GM19324 (cell line): ENCODE results near the gene FOLR3.
"Not testable (repeated sequence)": the region's sequence is repeated elsewhere in the genome, so short reads cannot be mapped to it uniquely, and the experiment has no call there.

Experiments used
- ATAC-seq: cut with Tn5 transposase; IDR thresholded peaks from one replicate; pipeline ENCODE4 v1.9.1; 2021; ENCODE audit warnings: mild to moderate bottlenecking, moderate library complexity; ENCODE audit not compliant: unreplicated experiment, low FRiP score

The FOLR3 gene

GRCh38 chr11:72135473-72135872, at the start of gene FOLR3:
FOLR3 (plus strand) TSS chr11:72135725; CDS start chr11:72135953, 228 bp downstream.
- ATAC-seq: not testable (repeated sequence)

DNA sequence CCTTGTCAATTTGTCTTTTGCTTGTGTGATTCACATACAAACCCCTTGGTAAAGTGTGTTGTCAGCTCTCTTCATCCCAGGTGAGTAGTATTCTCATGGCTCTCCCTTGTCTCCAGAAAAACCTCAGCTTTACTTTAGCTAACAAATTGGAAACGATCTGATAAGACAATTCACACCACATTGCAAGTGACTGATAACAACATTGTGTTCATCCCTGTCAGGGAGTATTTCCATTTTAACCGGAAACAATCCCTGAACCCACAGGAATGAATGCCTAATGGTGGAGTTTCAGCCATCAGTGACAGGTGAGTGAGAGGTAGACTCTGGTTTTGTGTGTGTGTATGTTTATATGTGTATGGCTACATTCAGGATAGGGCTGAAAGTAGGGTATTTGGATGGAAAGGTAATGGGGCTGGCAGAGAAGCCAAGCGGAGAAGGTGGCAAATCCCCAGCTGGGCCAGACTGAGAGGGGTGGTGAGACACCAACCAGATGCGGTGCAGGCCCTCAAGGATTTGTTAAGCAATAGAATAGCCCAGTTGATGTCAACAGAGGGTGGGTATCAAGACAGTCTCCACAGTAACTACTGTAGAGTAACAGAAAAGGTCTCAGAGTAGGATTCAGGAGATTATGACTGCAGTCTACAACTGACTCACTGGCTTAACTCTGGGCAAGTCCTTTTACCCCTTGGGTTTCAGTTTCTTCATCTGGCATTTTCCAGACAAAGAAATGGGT, 47.3 kb upstream of the FOLR3 start:
- ATAC-seq: no peak

- no peak for ATAC-seq
Observed at GRCh38 chr11:72091292-72091691, 44.2 kb upstream of the FOLR3 start.

DNA sequence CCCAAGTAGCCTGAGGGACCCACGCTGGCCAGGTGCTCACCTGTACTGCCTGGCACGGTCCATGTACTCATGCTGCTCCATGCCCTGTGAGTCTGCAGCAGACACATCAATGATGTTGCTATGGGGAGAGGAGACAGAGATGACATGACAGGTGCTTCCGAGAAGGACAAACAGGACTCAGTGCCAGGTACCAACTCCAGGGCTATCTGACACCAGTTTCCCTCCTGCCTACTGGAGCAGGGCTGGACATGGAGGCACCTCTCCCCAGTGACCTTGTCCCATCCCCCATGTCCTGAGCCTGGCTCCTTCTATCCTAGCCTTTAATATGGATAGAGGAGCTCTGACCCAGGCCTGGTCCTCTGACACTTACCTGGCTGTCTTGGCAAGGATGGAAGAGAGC, 36.8 kb upstream of the FOLR3 start:
- no peak for ATAC-seq

GRCh38 chr11:72100009-72100408, 35.5 kb upstream of the FOLR3 start:
- ATAC-seq: no peak

- no peak for ATAC-seq
Observed at GRCh38 chr11:72100462-72100861, 35.1 kb upstream of the FOLR3 start.

DNA sequence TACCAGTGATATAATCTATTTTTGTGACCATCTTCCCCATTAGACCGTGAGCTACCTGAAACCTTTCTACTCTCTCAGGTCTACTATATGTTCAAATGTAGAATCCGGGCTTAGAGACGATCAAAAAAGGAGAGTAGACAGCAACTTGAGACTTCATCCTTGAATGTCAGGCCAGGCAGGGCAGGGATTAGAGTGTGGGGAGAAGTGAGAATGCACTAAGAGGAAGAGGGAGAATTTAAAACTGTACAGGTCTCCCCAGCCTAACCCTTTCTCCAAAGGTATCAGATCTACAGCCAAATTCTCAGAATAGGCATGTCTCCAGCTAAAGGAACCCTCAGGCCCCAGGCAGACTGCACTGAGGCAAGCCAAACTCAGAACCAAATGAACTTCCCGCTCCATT, 33.4 kb upstream of the FOLR3 start:
- ATAC-seq: no peak

DNA sequence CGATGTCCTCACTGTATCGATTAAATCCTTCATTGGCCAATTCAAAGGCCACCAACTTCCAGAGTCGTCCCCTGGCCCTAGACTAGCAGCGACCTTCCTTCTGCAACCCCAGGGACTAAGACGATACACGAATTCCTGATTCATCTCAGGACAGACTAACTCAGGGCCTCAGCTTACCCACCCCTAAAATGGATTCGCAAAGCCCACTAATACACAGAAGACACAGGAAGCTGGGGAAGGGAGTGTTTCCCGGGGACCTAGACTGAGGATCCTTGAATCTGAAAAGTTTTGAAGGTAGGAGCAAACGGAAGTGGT, 32.9 kb upstream of the FOLR3 start:
- no peak for ATAC-seq

- ATAC-seq: peak; percentile 92
Observed at GRCh38 chr11:72102946-72103753, 32.4 kb upstream of the FOLR3 start, which contains the start of gene LAMTOR1. LAMTOR1 (minus strand) TSS chr11:72103297; CDS start chr11:72103224, 73 bp downstream.

DNA sequence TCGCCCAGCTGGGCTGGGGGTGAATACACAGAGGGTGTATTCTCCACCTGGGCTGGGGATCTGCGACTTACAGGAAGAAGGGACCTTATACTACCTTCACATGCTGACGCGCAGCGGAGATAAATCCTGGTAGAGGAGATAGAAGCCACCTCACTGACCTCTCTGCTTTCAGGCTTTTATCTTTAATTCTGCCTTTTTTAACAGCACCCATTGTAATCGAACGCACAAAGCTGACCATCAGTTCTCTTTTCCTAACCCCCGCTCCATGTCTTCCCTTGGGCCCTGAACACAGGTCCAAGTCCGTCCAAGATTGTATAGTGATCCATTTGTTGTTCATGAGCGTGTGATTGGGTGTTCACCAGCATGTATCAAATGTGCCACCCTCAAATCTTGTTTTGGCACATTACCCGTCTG, 31.8 kb upstream of the FOLR3 start:
- ATAC-seq: no peak

GRCh38 chr11:72105888-72106287, 29.6 kb upstream of the FOLR3 start, which contains the start of gene TOMT:
TOMT (plus strand) TSS chr11:72105924; CDS start chr11:72105952, 28 bp downstream.
- ATAC-seq: no peak

GRCh38 chr11:72111300-72112142, 24.0 kb upstream of the FOLR3 start:
- ATAC-seq: peak; percentile 1

DNA sequence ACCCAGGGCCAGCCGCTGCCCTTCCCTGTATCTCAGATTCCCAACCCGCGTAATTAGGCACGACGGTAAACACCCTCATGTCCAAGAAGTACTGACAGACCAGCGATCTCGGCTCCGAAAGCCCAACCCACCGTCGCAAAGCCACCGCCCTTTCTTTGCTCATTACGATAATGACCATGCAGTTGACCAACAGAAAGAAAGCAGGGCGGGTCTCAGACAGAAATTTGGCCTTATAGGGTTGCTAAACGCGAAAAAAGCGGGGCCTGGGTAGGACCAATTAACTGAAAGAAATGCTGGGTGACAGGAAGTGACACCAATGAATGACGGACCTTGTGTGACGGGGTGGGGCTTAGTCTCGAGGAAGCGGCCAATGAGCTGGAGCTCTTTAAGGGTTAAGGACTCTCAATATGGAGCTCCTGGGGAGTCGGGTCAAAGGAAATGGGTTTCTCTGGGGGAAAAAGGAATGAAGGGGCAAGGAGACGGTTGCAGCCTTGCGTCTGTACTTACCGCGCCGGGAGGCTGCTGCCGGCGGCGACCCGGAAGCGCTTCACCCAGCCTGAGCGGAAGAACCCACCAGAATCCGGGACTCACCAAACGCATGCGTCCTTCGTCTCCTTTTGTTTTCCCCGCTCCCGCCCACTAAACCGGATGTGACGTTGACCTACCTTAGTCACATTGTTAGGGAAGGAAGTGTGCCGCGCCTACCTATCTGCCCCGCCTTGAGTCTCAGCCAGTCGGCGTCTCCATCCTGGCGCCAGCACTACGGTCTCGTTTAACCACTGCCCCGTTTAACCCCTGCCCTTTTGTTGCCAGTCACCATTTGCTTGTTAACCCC, 23.2 kb upstream of the FOLR3 start, which contains the start of gene ANAPC15:
TSS of gene ANAPC15 (minus strand) at position 553 of the 835 bp plus-strand sequence. CDS start 1,419 bp downstream, outside the sequence.
- ATAC-seq: peak; percentile 91

DNA sequence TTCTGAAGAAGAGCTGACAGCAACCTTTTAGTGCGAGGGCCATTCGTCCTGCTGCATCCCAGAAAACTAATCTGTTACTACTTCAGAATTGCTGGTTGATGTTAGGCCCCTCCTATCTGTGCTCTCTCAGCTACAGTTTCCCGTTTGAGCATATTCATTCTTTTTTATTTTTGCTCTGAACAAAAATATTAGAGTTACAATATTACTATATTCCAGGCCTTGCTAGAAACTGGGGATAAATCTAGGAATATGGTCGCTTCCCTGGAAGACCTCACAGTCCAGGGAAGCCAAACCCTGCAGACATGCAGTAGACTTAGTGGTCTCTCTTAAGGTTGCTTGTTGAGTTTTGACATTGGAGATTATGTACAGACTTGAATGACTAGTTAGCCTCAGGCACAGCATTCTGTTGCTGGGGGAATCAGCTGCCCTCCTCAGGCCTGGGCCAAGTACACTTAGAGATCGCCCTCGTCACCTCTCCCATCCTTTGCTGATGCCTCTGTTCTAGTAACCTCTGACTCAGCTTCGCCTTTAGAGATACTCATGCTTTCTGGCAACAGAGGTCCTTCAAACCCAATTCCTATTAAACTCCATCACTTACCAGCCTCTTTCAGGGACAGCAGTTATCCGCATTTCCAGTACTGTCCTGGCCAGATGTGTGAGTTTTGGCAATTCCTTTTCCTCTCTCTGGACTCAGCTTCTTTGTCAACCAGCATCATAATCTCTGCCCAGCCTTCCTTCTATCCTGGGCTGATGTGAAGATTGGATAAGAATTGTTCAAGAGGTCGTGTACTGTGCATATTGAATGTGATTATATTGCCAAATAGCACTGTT, 22.3 kb upstream of the FOLR3 start:
- ATAC-seq: no peak

DNA sequence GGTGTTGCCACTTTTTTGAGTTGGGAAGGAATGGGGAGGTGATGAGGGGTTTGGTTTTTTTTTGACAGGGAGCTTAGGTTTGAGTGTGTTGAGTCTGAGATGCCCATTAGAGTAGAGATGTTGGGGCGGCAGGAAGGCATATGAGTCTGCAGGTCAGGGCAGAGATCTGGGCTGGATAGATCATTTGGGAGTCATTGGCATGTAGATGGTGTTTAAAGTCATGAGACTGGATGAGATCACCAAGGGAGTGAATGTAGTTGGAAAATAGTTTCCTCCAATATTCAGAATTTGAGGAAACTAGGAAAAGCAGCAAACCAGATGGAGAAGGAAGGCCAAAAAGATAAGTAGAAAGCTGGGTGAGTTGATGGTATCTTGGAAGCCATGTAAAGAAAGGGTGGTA, 21.0 kb upstream of the FOLR3 start:
- no peak for ATAC-seq

DNA sequence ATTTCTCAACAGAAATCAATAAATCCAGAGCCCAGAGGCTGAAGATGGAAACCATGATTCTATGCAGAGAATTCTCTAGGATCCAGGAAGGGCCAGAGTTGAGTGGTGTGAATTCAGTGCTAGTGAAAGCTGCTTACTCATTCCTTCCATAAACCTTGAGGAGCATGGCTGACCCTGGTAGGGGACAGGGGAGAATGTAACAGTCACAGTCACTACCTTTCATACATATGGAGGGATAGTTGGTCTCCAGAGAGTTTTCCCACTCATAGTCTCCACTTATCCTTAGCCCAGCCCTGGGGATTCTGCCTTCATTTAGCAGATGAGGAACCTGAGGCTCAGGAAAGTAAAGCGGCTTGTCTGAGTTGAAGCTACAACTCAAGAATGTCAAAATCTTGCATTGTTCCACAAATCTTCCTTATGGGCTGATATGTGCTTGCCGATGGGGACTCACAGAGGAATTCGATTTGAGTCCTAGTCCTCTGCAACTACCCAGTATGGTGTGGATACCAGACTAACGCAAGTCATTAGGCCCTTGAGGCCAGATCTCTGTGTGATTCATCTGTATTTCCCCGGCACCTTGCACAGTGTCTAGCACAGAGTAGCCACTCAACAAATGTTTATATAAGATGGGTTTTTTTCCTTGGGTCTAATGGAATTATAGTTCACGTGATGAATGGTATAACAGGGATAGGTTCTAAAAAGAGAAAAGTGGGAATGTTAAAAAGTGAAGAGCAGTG, 19.3 kb upstream of the FOLR3 start:
- no peak for ATAC-seq

- ATAC-seq: no peak
Observed at GRCh38 chr11:72119198-72119597, 16.3 kb upstream of the FOLR3 start.

DNA sequence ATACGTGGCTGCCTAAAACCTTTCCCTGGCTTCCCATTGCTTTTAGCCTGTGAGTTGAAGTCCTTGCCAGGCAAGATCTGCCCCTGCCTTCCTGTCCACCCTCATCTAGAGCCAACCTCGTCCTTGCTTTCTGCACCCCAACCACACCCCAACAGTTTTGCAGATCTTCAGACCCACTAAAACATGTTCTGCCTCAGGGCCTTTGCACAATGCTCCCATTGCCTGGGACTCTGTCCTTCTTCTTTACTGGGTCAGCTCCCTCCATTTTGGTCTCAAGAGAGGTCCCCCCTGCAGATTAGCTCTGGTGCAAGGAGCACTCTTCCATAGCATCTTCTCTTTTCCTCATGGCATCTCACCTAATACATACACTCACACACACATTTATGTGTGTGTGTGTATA, 14.6 kb upstream of the FOLR3 start:
- ATAC-seq: no peak
